ENCODE data around the gene MAB21L4.

MAB21L4 gene

DNA sequence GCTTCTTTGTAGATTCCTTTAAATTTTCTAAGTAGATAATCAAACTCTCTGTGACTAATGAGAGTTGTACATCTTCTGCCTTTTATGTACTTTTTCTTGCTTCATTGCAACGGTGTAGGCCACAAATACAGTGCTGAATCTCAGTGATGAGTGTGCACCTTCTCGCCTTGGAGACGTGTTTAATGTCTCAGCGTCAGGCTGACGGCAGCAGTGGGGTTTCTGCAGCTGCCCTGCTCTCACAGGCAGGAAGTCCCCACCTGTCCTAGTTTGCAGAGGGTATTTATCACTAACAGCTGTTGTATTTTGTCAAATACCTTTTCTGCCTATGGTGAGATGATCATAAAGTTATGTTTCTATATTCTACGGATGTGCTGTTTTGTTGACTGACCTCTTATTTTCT, 14.0 kb downstream of the MAB21L4 start:
- no peak overlapping the region for H3K27ac ChIP-seq (ENCODE audit: poor library complexity, severe bottlenecking)
- ATAC-seq (ENCODE audit: low read depth) (no peak), DNase-seq (ENCODE audit: low spot score) (no peak)

DNA sequence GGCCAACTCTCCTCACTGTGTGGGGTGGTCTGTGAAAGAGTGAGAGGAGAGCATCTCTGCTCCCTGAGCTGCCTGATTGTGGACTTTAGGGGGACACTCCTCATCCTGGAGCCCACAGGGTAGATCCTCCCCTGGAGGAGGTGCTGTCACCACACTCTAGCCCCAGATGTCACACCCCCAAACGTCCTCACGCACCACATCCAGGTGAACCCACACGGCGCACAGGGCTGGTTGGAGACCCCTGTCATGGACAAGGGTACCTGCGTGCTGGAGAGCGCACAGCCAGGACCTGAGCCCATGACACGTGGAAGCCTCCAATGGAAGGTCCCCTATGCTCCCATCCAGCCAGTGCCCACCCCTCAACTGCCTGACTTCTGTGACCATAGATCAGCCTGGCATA, 16.9 kb downstream of the MAB21L4 start:
- TF ChIP-seq, protein P1, sequence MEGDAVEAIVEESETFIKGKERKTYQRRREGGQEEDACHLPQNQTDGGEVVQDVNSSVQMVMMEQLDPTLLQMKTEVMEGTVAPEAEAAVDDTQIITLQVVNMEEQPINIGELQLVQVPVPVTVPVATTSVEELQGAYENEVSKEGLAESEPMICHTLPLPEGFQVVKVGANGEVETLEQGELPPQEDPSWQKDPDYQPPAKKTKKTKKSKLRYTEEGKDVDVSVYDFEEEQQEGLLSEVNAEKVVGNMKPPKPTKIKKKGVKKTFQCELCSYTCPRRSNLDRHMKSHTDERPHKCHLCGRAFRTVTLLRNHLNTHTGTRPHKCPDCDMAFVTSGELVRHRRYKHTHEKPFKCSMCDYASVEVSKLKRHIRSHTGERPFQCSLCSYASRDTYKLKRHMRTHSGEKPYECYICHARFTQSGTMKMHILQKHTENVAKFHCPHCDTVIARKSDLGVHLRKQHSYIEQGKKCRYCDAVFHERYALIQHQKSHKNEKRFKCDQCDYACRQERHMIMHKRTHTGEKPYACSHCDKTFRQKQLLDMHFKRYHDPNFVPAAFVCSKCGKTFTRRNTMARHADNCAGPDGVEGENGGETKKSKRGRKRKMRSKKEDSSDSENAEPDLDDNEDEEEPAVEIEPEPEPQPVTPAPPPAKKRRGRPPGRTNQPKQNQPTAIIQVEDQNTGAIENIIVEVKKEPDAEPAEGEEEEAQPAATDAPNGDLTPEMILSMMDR (IDR thresholded peaks at IDR 0.05; ENCODE audit: poor library complexity, severe bottlenecking) = no peak
- Histone ChIP-seq H3K9me3 (ENCODE audit: severe bottlenecking) (no peaks in the 10 kb centered on the region), H3K27ac (ENCODE audit: poor library complexity, severe bottlenecking) (no peak overlapping the region), H3K27me3 (ENCODE audit: insufficient read depth, poor library complexity, severe bottlenecking) (peaks cover 2% of the 10 kb centered on the region), H3K36me3 (ENCODE audit: low read depth) (no peaks in the 10 kb centered on the region), H3K4me3 (ENCODE audit: severe bottlenecking) (no peak overlapping the region), H3K4me1 (ENCODE audit: insufficient read depth, poor library complexity, severe bottlenecking) (no peaks in the 10 kb centered on the region)
- ATAC-seq (ENCODE audit: low read depth) = no peak
- peak; percentile 41 for DNase-seq (ENCODE audit: low spot score)

More for the DNA sequence above, 14.0 kb downstream of the MAB21L4 start:
- Histone ChIP-seq H3K9me3 (ENCODE audit: severe bottlenecking) (no peaks in the 10 kb centered on the region), H3K27me3 (ENCODE audit: insufficient read depth, poor library complexity, severe bottlenecking) (peaks cover 2% of the 10 kb centered on the region), H3K36me3 (ENCODE audit: low read depth) (no peaks in the 10 kb centered on the region), H3K4me3 (ENCODE audit: severe bottlenecking) (no peak overlapping the region), H3K4me1 (ENCODE audit: insufficient read depth, poor library complexity, severe bottlenecking) (no peaks in the 10 kb centered on the region)
- TF ChIP-seq, protein P1 (IDR thresholded peaks at IDR 0.05; ENCODE audit: poor library complexity, severe bottlenecking) = no peak

DNA sequence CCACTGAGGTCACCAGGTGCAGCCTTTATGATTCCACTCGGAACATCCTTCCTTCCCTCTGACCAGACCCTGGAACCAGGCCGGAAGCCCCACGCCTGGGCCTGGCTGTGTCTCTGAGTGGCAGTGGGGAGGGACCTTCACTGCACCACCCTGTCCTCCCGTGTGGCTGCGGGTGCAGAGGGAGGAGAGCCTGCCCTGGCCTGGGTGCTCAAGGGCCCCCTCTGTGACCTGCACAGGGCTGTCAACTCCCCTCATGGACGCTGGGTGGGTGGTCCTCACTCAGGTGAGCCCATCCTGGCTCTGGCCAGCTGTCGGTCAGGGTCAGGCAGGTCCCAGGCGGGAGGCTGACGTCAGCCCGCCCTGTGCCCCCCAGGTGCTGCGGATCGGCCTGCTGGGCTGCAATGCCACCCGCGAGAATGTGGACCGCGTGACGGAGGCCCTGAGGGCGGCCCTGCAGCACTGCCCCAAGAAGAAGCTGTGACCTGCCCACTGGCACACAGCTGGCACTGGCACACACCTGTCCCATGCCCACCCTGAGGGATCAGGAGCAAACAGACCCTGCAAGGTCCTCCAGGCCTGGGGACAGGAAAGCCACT, 17.5 kb downstream of the MAB21L4 start:
- Histone ChIP-seq H3K4me1 (ENCODE audit: insufficient read depth, poor library complexity, severe bottlenecking) (no peaks in the 10 kb centered on the region), H3K9me3 (ENCODE audit: severe bottlenecking) (no peaks in the 10 kb centered on the region), H3K36me3 (ENCODE audit: low read depth) (no peaks in the 10 kb centered on the region), H3K4me3 (ENCODE audit: severe bottlenecking) (no peak overlapping the region), H3K27ac (ENCODE audit: poor library complexity, severe bottlenecking) (no peak overlapping the region), H3K27me3 (ENCODE audit: insufficient read depth, poor library complexity, severe bottlenecking) (peaks cover 2% of the 10 kb centered on the region)
- no peak for DNase-seq (ENCODE audit: low spot score)
- TF ChIP-seq, protein P1 (IDR thresholded peaks at IDR 0.05; ENCODE audit: poor library complexity, severe bottlenecking) = no peak
- no peak for ATAC-seq (ENCODE audit: low read depth)

DNA sequence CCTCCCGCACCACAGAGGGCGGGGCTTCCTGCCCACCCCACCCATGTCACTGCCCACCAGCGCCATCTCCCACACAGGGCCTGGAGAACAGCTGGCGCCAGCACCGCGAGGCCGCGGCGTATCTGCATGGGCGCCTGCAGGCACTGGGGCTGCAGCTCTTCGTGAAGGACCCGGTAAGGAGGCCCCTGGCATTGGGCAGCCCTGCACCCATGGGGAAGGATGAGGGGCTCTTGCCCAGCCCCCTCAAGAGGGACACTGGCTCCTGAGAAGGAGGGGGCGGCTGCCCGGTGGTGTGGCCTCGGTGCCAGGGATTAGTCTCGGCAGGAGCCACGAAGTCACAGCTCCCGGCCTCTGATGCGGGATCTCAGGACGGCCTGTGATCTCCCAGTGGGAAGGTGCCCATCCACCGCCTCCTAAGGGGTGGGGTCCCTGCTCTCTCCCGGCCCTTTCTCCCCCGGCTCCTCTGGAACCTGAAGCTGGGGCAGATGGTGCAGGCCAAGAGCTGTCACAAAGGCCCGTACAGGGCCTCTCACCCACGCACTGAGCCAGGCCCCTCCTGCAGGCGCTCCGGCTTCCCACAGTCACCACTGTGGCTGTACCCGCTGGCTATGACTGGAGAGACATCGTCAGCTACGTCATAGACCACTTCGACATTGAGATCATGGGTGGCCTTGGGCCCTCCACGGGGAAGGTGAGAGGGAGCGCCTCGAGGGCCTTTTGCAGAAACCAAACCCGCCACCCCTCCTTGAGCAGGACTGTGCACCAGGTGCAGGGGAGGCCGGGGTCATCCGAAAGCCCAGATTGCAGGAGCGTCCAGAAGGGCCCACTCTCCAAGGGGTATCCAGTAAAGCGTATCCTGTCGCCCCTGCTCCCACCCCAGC, 18.3 kb downstream of the MAB21L4 start:
- DNase-seq (ENCODE audit: low spot score) (no peak), ATAC-seq (ENCODE audit: low read depth) (no peak)
- no peak overlapping the region for H3K4me3 ChIP-seq (ENCODE audit: severe bottlenecking)
- no peaks in the 10 kb centered on the region for H3K36me3 ChIP-seq (ENCODE audit: low read depth)
- no peak overlapping the region for H3K27ac ChIP-seq (ENCODE audit: poor library complexity, severe bottlenecking)
- TF ChIP-seq, protein P1 (IDR thresholded peaks at IDR 0.05; ENCODE audit: poor library complexity, severe bottlenecking) = no peak
- H3K4me1 ChIP-seq (ENCODE audit: insufficient read depth, poor library complexity, severe bottlenecking) = no peaks in the 10 kb centered on the region
- H3K27me3 ChIP-seq (ENCODE audit: insufficient read depth, poor library complexity, severe bottlenecking) = peaks cover 2% of the 10 kb centered on the region
- H3K9me3 ChIP-seq (ENCODE audit: severe bottlenecking) = no peaks in the 10 kb centered on the region

All from RWPE2 (cell line).